GM12878 (cell line): ENCODE results near the gene ATP5PD. TPM values are rescaled to one million over a fixed set of nuclear protein-coding genes. Genes with fewer than 3 reads are reported as not detected.

Experiments used
- ATAC-seq: fragments of 200-7000 bp; cut with Tn5 transposase; 3 replicates; pipeline ENCODE4 v1.9.1; 2020; ENCODE audit warnings: mild to moderate bottlenecking, moderate library complexity
- BruUV-seq: library from RNA; stranded (reverse); fragments of 400-500 nt; replicated peaks from 2 replicates; lab custom pipeline; 2021; lab: Mats Ljungman, UMichigan
- CTCF ChIA-PET: fragments of 300-600 bp; sonication (Branson Sonifier 250); formaldehyde crosslinking; extraction: SDS; loops from one replicate; lab custom pipeline; 2021; ENCODE audit warnings: inconsistent platforms; lab: Yijun Ruan, JAX
- POLR2A ChIA-PET: fragments of 350-600 bp; formaldehyde crosslinking; extraction: SDS; loops from one replicate; lab custom pipeline; 2021; ENCODE audit warnings: inconsistent platforms; lab: Charles Lee
- RAD21 ChIA-PET: fragments of 300-600 bp; sonication (Branson Sonifier 250); formaldehyde crosslinking; loops from one replicate; lab custom pipeline; 2023; ENCODE audit warnings: antibody characterized with exemption; ENCODE audit not compliant: unreplicated experiment; lab: Charles Lee
- SMC1A ChIA-PET: fragments of 300-600 bp; sonication (Branson Sonifier 250); formaldehyde crosslinking; loops from one replicate; lab custom pipeline; 2023; ENCODE audit not compliant: unreplicated experiment, uncharacterized antibody; lab: Charles Lee
- DNase-seq: peaks from one replicate; pipeline ENCODE4 v3.0.0-alpha.2; 2011; ENCODE audit warnings: low read depth, low spot score
- FAIRE-seq: peaks from 3 replicates; lab custom pipeline; 2011; peaks lifted over from hg19 to GRCh38; lab: Jason Lieb, UNC
- H2AFZ ChIP-seq: 2 replicates; pipeline ENCODE4 v1.6.0; 2011; ENCODE audit warnings: low read depth, low read length, control low read depth; ENCODE audit not compliant: control insufficient read depth
- H3K27ac ChIP-seq: 2 replicates; pipeline ENCODE4 v1.5.1; 2011; ENCODE audit warnings: control low read depth; ENCODE audit not compliant: control insufficient read depth, insufficient read depth
- H3K27me3 ChIP-seq, 2 experiments: replicated peaks in 1 of 2; 2 replicates each; pipeline versions ENCODE4 v1.6.0 to v1.6.1; 2011; ENCODE audit warnings: low read length in 1 of 2; ENCODE audit not compliant: control insufficient read depth in 2 of 2, insufficient read depth in 2 of 2
- H3K36me3 ChIP-seq, 2 experiments: 2 replicates each; pipeline ENCODE4 v1.5.1; 2011; ENCODE audit warnings: low read length in 1 of 2; ENCODE audit not compliant: control insufficient read depth in 2 of 2, insufficient read depth in 2 of 2
- H3K4me1 ChIP-seq: 2 replicates; pipeline ENCODE4 v1.6.1; 2011; ENCODE audit warnings: mild to moderate bottlenecking, low read length, moderate library complexity, mixed read lengths; ENCODE audit not compliant: control insufficient read depth, insufficient read depth
- H3K4me2 ChIP-seq: 2 replicates; pipeline ENCODE4 v1.6.0; 2011; ENCODE audit warnings: control low read depth; ENCODE audit not compliant: control insufficient read depth, insufficient read depth
- H3K4me3 ChIP-seq: fragments of 200-600 bp; sonication (generic); 2 replicates; pipeline ENCODE4 v1.5.1; 2016
- H3K79me2 ChIP-seq: 2 replicates; pipeline ENCODE4 v1.6.0; 2011; ENCODE audit warnings: low read length; ENCODE audit not compliant: control insufficient read depth, insufficient read depth
- H3K9ac ChIP-seq: 2 replicates; pipeline ENCODE4 v1.8.0; 2011; ENCODE audit warnings: low read length, control low read depth, mixed read lengths; ENCODE audit not compliant: control insufficient read depth, insufficient read depth
- H3K9me3 ChIP-seq: replicated peaks from 3 replicates; pipeline ENCODE4 v1.5.1; 2011; ENCODE audit warnings: mild to moderate bottlenecking, low read length; ENCODE audit not compliant: control insufficient read depth, insufficient read depth
- H4K20me1 ChIP-seq: 2 replicates; pipeline ENCODE4 v1.6.0; 2011; ENCODE audit not compliant: control insufficient read depth, insufficient read depth
- ASH2L ChIP-seq: fragments of 300-600, 200-600 bp; sonication (generic); IDR thresholded peaks from 2 replicates; pipeline ENCODE4 v1.6.1; 2017; ENCODE audit warnings: low read depth, mild to moderate bottlenecking, borderline replicate concordance
- BCL11A ChIP-seq: IDR thresholded peaks from 2 replicates; pipeline ENCODE4 v1.6.1; 2011; ENCODE audit warnings: low read depth, low read length
- BRCA1 ChIP-seq: IDR thresholded peaks from 2 replicates; pipeline ENCODE4 v1.6.1; 2011; ENCODE audit warnings: low read depth, low read length, improper control_type of control experiment
- CBX3 ChIP-seq: fragments of 200-600 bp; sonication (generic); IDR thresholded peaks from 2 replicates; pipeline ENCODE4 v1.6.1; 2016; ENCODE audit warnings: low read depth, borderline replicate concordance
- CHD1 ChIP-seq: IDR thresholded peaks from 2 replicates; pipeline ENCODE4 v1.6.1; 2012; ENCODE audit warnings: low read depth, low read length, improper control_type of control experiment
- CREM ChIP-seq: IDR thresholded peaks from 2 replicates; pipeline ENCODE4 v1.6.1; 2014; ENCODE audit warnings: antibody characterized with exemption, low read depth
- EGR1 ChIP-seq, 2 experiments: IDR thresholded peaks; 1 replicate in 1 of 2; 2 replicates in 1 of 2; pipeline ENCODE4 v1.6.1; 2011 to 2012; ENCODE audit warnings: low read depth in 2 of 2, low read length in 2 of 2, borderline replicate concordance in 1 of 2, mild to moderate bottlenecking in 1 of 2, moderate library complexity in 1 of 2
- ELK1 ChIP-seq: IDR thresholded peaks from 2 replicates; pipeline ENCODE4 v1.6.1; 2012; ENCODE audit warnings: low read depth, low read length, improper control_type of control experiment
- HCFC1 ChIP-seq: fragments of 150-350 bp; IDR thresholded peaks from 2 replicates; pipeline ENCODE4 v1.6.1; 2014; ENCODE audit warnings: low read length
- IKZF2 ChIP-seq, 2 experiments: fragments of 450-650 bp; IDR thresholded peaks; 2 replicates each; pipeline ENCODE4 v1.6.1; 2017; ENCODE audit warnings: mild to moderate bottlenecking in 2 of 2, moderate library complexity in 2 of 2
- IRF5 ChIP-seq: fragments of 450-650 bp; IDR thresholded peaks from 2 replicates; pipeline ENCODE4 v1.6.1; 2017; ENCODE audit warnings: borderline replicate concordance
- MEF2B ChIP-seq: fragments of 450-650 bp; IDR thresholded peaks from 2 replicates; pipeline ENCODE4 v1.6.1; 2018; ENCODE audit warnings: mild to moderate bottlenecking, moderate library complexity; ENCODE audit not compliant: partially characterized antibody, poor library complexity, severe bottlenecking
- MTA2 ChIP-seq: fragments of 450-650 bp; IDR thresholded peaks from 2 replicates; pipeline ENCODE4 v1.6.1; 2016; ENCODE audit warnings: low read depth, mild to moderate bottlenecking, moderate library complexity
- NBN ChIP-seq: fragments of 450-650 bp; IDR thresholded peaks from 2 replicates; pipeline ENCODE4 v1.6.1; 2016
- RAD51 ChIP-seq: fragments of 450-650 bp; IDR thresholded peaks from 2 replicates; pipeline ENCODE4 v1.6.1; 2016; ENCODE audit warnings: moderate library complexity, mild to moderate bottlenecking, inconsistent platforms
- RB1 ChIP-seq: fragments of 450-650 bp; formaldehyde crosslinking; IDR thresholded peaks from 2 replicates; pipeline ENCODE4 v1.6.1; 2017; ENCODE audit warnings: mild to moderate bottlenecking, borderline replicate concordance
- RUNX3 ChIP-seq: IDR thresholded peaks from 2 replicates; pipeline ENCODE4 v1.6.1; 2012; ENCODE audit warnings: low read length, inconsistent platforms
- SRF ChIP-seq, 2 experiments: IDR thresholded peaks; 2 replicates each; pipeline ENCODE4 v1.6.1; 2011; ENCODE audit warnings: low read depth in 2 of 2, low read length in 2 of 2, mild to moderate bottlenecking in 1 of 2, moderate library complexity in 1 of 2
- TCF12 ChIP-seq: IDR thresholded peaks from 2 replicates; pipeline ENCODE4 v1.6.1; 2011; ENCODE audit warnings: low read depth, mild to moderate bottlenecking, low read length
- TCF3 ChIP-seq: IDR thresholded peaks from 2 replicates; pipeline ENCODE4 v1.6.1; 2012; ENCODE audit warnings: low read depth, mild to moderate bottlenecking, low read length, borderline replicate concordance; ENCODE audit not compliant: insufficient read depth
- YBX1 ChIP-seq: fragments of 450-650 bp; IDR thresholded peaks from 2 replicates; pipeline ENCODE4 v1.6.1; 2016; ENCODE audit warnings: antibody characterized with exemption
- YY1 ChIP-seq: IDR thresholded peaks from 2 replicates; pipeline ENCODE4 v1.6.1; 2011; ENCODE audit warnings: low read depth, mild to moderate bottlenecking, low read length
- ZBED1 ChIP-seq: IDR thresholded peaks from 2 replicates; pipeline ENCODE4 v1.6.1; 2016; ENCODE audit warnings: borderline replicate concordance
- ZNF207 ChIP-seq: fragments of 450-650 bp; IDR thresholded peaks from 2 replicates; pipeline ENCODE4 v1.6.1; 2014; ENCODE audit warnings: antibody characterized with exemption, mild to moderate bottlenecking, borderline replicate concordance
- ZNF24 ChIP-seq: fragments of 450-650 bp; IDR thresholded peaks from 2 replicates; pipeline ENCODE4 v1.6.1; 2017; ENCODE audit warnings: antibody characterized with exemption, mild to moderate bottlenecking
- WGBS: methylation state at CpG from one replicate; pipeline ENCODE4 v1.1.6; 2016; ENCODE audit warnings: low lambda C conversion rate; ENCODE audit not compliant: insufficient replicate concordance, insufficient coverage; ENCODE audit errors: missing lambda C conversion rate; 5-methylcytosine and 5-hydroxymethylcytosine counted together
- in situ Hi-C: fragments of 300-500 bp; cut with MboI; formaldehyde crosslinking; loops from 9 replicates; pipeline ENCODE4 v1.14.3; 2018; ENCODE audit warnings: mixed read lengths
- intact Hi-C: fragments of 100-400 bp; cut with micrococcal nuclease; formaldehyde crosslinking; loops from one replicate; pipeline ENCODE4 v1.14.2; 2022; ENCODE audit not compliant: unreplicated experiment
- polyA plus RNA-seq, 11 experiments: library from polyadenylated mRNA; depleted of rRNA in 4 of 11; unstranded in 6 of 11; stranded (reverse) in 5 of 11; fragments of >200 nt; fragmentation: Nextera tagmentation in 4 of 11; fragmentation: Illumina TruSeq in 1 of 11; extraction: Ambion mirVana in 4 of 11; extraction: Trizol in 1 of 11; gene quantifications; 1 replicate in 1 of 11; 2 replicates in 10 of 11; pipeline versions ENCODE4 v1.2.1 to v1.2.3, GENCODE V29; 2011 to 2016; ENCODE audit warnings: inconsistent platforms in 2 of 11, missing spikeins in 2 of 11, low read depth in 1 of 11
- total RNA-seq, 4 experiments: library from RNA; depleted of rRNA in 3 of 4; stranded (reverse); fragments of >200 nt in 3 of 4; fragmentation: Illumina TruSeq in 1 of 4; extraction: Trizol in 1 of 4; gene quantifications; 2 replicates each; pipeline versions ENCODE4 v1.2.1 to v1.2.3, GENCODE V29; 2013 to 2021

ATP5PD gene
- total and polyA plus RNA-seq, 10 of the 15 experiments (the other 5 are each of a cell fraction or from before 2014, with no cell fraction given) = 172 to 772 (median 321) TPM

DNA sequence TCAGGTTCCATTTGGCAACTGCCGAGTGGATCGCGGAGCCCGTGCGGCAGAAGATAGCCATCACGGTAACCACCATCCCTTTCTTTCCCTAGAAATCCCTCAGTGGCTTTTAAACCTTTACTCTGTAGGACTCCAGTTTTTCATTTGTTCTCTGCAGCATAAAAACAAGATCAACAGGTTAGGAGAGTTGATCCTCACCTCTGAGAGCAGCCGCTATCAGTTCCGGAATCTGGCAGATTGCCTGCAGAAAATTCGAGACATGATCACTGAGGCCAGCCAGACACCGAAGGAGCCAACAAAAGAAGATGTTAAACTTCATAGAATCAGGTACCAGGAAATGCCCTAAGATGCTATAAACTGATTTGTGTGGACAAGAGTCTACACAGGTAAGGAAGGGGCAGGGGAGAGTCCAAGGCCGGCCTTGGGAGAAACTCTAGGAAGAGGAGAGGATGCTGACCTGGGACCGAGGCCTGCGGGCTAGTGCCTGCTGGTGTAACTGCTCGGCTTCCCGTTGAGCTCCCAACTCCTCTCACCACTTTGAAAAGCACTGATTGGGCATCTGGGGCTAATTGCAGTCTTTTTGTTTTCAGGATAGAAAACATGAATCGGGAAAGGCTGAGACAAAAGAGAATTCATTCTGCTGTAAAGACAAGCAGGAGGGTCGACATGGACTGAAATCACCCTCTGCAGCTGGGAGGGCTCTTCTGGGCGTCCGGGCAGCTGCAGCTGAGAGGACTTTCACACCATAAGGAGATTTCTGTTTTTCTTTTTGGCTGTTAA is 26.2 kb downstream of the ATP5PD start (continued):
- TF ChIP-seq ELK1 (no peak), TCF3 (no peak), NBN (no peak), TCF12 (no peak), SRF (IDR thresholded peaks at IDR 0.05; ENCODE audit: low read depth in 2 of 2, low read length in 2 of 2) (no peak), ASH2L (no peak), IKZF2 (IDR thresholded peaks at IDR 0.05) (no peak), ZBED1 (no peak), ZNF207 (no peak), BRCA1 (no peak), CREM (no peak), ZNF24 (no peak), RUNX3 (no peak)

GRCh38 chr17:75019710-75020109 is 27.1 kb downstream of the ATP5PD start:
- WGBS = 96% methylated on average over 3 of the region's 3 CpGs
- no peaks in the 10 kb centered on the region for H3K27me3 ChIP-seq
- H3K9me3 ChIP-seq = no peaks in the 10 kb centered on the region
- FAIRE-seq = no peak
- ATAC-seq = no peak
- ChIA-PET CTCF (interaction anchor here (0.6 to 1.2 kb wide), 4 partner anchors 12 to 1590 kb away, joined by 3 to 4 read pairs (median 3); no protein-coding TSS in a partner anchor), SMC1A (interaction anchor here (0.6 to 1.1 kb wide), 2 partner anchors 8 to 58 kb away, joined by 3 read pairs; no protein-coding TSS in a partner anchor), POLR2A (interaction anchor here (0.7 kb wide), 1 partner anchor 140 kb away, joined by 3 read pairs; no protein-coding TSS in a partner anchor), RAD21 (no interaction called here)
- H3K36me3 ChIP-seq = peaks cover 6 to 9% of the 10 kb centered on the region in 2 experiments; a peak in 3 of 4 replicates
- no peak for DNase-seq
- BruUV-seq = no TSS peak
- H3K79me2 ChIP-seq = peaks cover 3% of the 10 kb centered on the region
- intact Hi-C loops = no loop called here
- in situ Hi-C loops = no loop called here
- no peak overlapping the region for H3K4me3 ChIP-seq
- no peak overlapping the region for H3K27ac ChIP-seq
- no peaks in the 10 kb centered on the region for H3K4me1 ChIP-seq
- no peak overlapping the region for H3K9ac ChIP-seq
- H2AFZ ChIP-seq = no peak overlapping the region
- no peaks in the 10 kb centered on the region for H4K20me1 ChIP-seq
- H3K4me2 ChIP-seq = no peak overlapping the region
- no peak for TF ChIP-seq YY1
- no peak for TF ChIP-seq RB1
- TF ChIP-seq MTA2 = no peak
- TF ChIP-seq RAD51 = no peak
- TF ChIP-seq BCL11A = no peak
- no peak for TF ChIP-seq ZNF24
- no peak for TF ChIP-seq IRF5
- TF ChIP-seq YBX1 = no peak
- TF ChIP-seq CHD1 = no peak
- TF ChIP-seq CBX3 = no peak
- TF ChIP-seq HCFC1 = no peak
- no peak for TF ChIP-seq EGR1 (IDR thresholded peaks at IDR 0.05; ENCODE audit: borderline replicate concordance in 1 of 2, low read depth in 2 of 2, low read length in 2 of 2)
- no peak for TF ChIP-seq MEF2B
